Type B pancreatic cell (in vitro differentiated cells): ENCODE measurements around the gene NAA16. TPM values are rescaled to one million over a fixed set of nuclear protein-coding genes. Genes with fewer than 3 reads are reported as not detected.
"Not testable (repeated sequence)": the region's sequence is repeated elsewhere in the genome, so short reads cannot be mapped to it uniquely, and the experiment has no call there.

ENCODE experiments used
- DNase-seq: peaks from one replicate; pipeline ENCODE4 v3.0.0; 2021; ENCODE audit warnings: mixed read lengths; ENCODE audit not compliant: unreplicated experiment; ENCODE audit errors: extremely low spot score
- H3K27ac Mint-ChIP-seq: 2 replicates; pipeline ENCODE4 v1.8.0; 2021; ENCODE audit warnings: mild to moderate bottlenecking, mixed read lengths
- H3K27me3 Mint-ChIP-seq: 2 replicates; pipeline ENCODE4 v1.8.0; 2021; ENCODE audit warnings: mixed read lengths
- H3K36me3 Mint-ChIP-seq: 2 replicates; pipeline ENCODE4 v1.8.0; 2021; ENCODE audit warnings: mixed read lengths
- H3K4me1 Mint-ChIP-seq: one replicate; pipeline ENCODE4 v1.8.0; 2021; ENCODE audit warnings: mixed read lengths; ENCODE audit not compliant: unreplicated experiment
- H3K4me3 Mint-ChIP-seq: 2 replicates; pipeline ENCODE4 v1.8.0; 2021; ENCODE audit warnings: mild to moderate bottlenecking, mixed read lengths
- H3K9me3 Mint-ChIP-seq: 2 replicates; pipeline ENCODE4 v1.8.0; 2021; ENCODE audit warnings: mixed read lengths
- total RNA-seq: library from RNA; stranded (reverse); gene quantifications from 2 replicates; pipeline ENCODE4 v1.2.1, GENCODE V29; 2021; ENCODE audit warnings: low replicate concordance
- TF ChIP-seq, protein P1 (sequence below): fragments of 200-600 bp; sonication (generic); conservative IDR thresholded peaks from 2 replicates; pipeline ENCODE4 v1.5.0; 2021; ENCODE audit warnings: antibody characterized with exemption, mild to moderate bottlenecking

NAA16 gene
- total RNA-seq, 1 donor from 2014 or later = 44.6 TPM

DNA sequence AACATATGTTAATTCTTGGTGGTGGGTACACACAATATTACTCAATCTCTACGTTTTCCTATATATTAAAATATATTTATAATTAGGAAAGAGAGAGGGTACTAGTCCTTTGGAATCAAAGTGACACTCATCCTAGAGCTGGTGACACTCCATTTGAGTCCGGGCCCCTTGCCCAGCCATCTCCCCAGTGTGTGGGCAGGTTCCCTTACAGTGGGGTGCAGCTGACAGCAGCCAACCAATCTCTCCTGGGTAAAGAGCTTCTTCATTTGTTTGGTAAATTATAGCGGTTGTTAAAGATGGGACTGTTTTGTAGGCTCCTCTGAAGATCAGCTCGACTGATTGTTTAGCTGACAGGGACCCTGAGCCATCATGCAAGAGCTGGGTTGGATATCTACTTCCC, 109.1 kb downstream of the NAA16 start:
- H3K27ac Mint-ChIP-seq = no peak overlapping the region
- H3K27me3 Mint-ChIP-seq = no peaks in the 10 kb centered on the region

DNA sequence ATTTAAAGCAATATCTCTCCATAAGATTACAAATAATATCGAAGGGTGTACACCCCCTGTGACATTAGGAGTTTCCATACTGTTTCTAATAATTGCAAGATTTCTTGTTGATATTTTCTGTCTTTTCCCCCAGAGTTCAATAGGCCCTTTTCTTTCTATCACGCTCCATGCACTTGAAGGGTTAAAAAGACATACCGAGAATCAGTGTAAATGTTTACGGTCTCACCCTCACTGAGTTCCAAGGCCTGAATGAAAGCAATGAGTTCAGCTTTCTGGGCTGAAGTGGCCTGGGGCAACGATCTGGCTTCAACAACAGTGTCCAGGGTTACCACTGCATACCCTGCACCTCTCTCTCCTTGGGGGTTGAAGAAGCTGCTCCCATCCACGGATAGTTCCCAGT, 110.3 kb downstream of the NAA16 start:
- not testable (repeated sequence) for H3K27ac Mint-ChIP-seq, H3K4me3 Mint-ChIP-seq, H3K27me3 Mint-ChIP-seq, DNase-seq, H3K4me1 Mint-ChIP-seq, H3K36me3 Mint-ChIP-seq
- H3K9me3 Mint-ChIP-seq = peaks cover 10% of the 10 kb centered on the region

More for the DNA sequence above, 109.1 kb downstream of the NAA16 start:
- H3K4me3 Mint-ChIP-seq = no peak overlapping the region
- peaks cover 6% of the 10 kb centered on the region for H3K9me3 Mint-ChIP-seq
- no peaks in the 10 kb centered on the region for H3K36me3 Mint-ChIP-seq
- TF ChIP-seq, protein P1, sequence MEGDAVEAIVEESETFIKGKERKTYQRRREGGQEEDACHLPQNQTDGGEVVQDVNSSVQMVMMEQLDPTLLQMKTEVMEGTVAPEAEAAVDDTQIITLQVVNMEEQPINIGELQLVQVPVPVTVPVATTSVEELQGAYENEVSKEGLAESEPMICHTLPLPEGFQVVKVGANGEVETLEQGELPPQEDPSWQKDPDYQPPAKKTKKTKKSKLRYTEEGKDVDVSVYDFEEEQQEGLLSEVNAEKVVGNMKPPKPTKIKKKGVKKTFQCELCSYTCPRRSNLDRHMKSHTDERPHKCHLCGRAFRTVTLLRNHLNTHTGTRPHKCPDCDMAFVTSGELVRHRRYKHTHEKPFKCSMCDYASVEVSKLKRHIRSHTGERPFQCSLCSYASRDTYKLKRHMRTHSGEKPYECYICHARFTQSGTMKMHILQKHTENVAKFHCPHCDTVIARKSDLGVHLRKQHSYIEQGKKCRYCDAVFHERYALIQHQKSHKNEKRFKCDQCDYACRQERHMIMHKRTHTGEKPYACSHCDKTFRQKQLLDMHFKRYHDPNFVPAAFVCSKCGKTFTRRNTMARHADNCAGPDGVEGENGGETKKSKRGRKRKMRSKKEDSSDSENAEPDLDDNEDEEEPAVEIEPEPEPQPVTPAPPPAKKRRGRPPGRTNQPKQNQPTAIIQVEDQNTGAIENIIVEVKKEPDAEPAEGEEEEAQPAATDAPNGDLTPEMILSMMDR = no peak
- H3K4me1 Mint-ChIP-seq = peaks cover 4% of the 10 kb centered on the region
- no peak for DNase-seq

DNA sequence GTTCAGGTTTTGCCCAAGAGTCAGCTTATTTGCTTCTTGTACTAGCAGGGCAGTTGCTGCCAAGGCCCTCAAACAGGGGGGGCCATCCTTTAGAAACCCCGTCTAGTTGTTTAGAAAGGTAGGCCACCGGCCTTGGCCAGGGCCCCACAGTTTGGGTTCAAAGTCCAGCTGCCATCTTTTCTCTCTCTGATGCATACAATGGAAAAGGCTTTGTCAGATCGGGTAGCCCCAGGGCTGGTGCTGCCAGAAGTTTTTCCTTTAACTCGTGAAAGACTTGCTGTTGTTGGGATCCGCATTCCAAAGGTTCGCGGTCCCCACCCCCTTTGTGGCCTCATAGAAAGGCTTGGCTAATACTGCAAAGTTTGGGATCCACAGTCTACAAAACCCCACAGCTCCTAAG, 110.9 kb downstream of the NAA16 start:
- not testable (repeated sequence) for H3K9me3 Mint-ChIP-seq, H3K4me1 Mint-ChIP-seq, H3K4me3 Mint-ChIP-seq, H3K27me3 Mint-ChIP-seq, DNase-seq, H3K36me3 Mint-ChIP-seq, H3K27ac Mint-ChIP-seq

DNA sequence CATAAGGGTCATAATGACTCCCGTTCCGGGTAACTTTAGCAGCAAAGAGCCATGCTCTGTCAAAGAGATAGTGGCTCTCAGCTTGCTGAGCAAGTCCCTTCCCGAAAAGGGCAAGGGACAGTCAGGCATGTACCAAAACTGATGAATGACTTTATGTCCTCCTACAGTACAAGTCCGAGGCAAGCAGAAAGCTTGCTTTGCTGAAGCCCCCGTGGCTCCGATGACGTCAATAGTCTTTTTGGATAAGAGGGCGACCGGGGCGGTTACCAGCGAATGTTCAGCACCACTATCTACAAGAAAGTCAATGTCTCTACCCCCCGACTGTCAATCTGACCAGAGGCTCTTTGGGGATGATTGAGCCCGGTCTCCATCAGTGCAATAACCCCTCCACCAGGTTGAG, 112.2 kb downstream of the NAA16 start:
- H3K4me1 Mint-ChIP-seq, H3K27ac Mint-ChIP-seq, H3K4me3 Mint-ChIP-seq, H3K36me3 Mint-ChIP-seq, DNase-seq, H3K27me3 Mint-ChIP-seq, H3K9me3 Mint-ChIP-seq: not testable (repeated sequence)

DNA sequence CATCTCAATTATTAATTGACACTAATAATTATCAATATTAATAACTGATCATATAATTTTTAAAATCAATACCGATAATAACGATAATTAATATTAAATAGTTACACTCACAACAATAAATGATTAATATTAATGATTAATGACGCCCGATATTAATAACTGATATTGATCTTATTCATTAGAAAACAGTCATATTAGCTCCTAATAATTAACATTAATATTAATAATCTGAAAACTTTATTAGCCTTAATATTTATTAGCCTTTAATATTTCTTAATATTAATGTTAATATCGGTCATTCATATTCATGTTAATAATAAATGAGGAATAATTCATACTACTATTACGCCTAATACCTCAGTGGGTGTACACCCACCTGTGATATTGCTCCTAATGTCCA, 113.6 kb downstream of the NAA16 start:
- H3K27me3 Mint-ChIP-seq = peaks cover 13% of the 10 kb centered on the region
- not testable (repeated sequence) for H3K9me3 Mint-ChIP-seq, H3K36me3 Mint-ChIP-seq, DNase-seq, H3K27ac Mint-ChIP-seq, H3K4me1 Mint-ChIP-seq, H3K4me3 Mint-ChIP-seq

DNA sequence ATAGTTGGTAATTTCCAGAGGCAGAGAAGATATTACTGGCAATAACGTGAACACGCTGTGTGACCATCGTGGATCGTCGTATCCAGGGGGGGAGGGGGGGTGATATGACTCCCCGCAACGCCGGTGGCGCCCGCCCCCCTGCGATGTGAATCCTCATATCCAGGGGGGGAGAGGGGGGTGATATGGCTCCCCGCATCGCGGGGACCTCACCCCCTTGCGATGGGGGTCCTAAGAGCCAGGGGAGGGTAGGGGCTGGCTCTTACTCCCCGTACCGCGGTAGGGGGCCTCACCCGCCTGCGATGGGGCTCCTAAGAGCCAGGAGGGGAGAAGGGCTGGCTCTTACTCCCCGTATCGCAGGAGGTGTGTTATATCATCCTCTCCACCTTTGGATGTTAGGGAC, 115.0 kb downstream of the NAA16 start:
- peaks cover 8% of the 10 kb centered on the region for H3K9me3 Mint-ChIP-seq

More for the DNA sequence above, 115.0 kb downstream of the NAA16 start:
- TF ChIP-seq, protein P1 = no peak
- Mint-ChIP-seq H3K4me3 (no peak overlapping the region), H3K27ac (no peak overlapping the region), H3K36me3 (peaks cover 4% of the 10 kb centered on the region), H3K27me3 (peaks cover 13% of the 10 kb centered on the region), H3K4me1 (no peaks in the 10 kb centered on the region)
- DNase-seq = no peak

Other genes with a start within 250 kb of the NAA16 start
- gene WBP4, start 249.8 kb upstream of the NAA16 start, total RNA-seq = 5.6 and 7.9 TPM in 2 replicates
- gene KBTBD6, start 178.5 kb upstream of the NAA16 start, total RNA-seq = 7.1 and 18.4 TPM in 2 replicates
- gene KBTBD7, start 116.7 kb upstream of the NAA16 start, total RNA-seq = 12.8 and 13.8 TPM in 2 replicates
- 14.4 and 18.2 TPM in 2 replicates for gene MTRF1, start 47.7 kb upstream of the NAA16 start, total RNA-seq
- 2.7 TPM in 2 replicates for gene RGCC, start 146.3 kb downstream of the NAA16 start, total RNA-seq